Spinal cord (tissue), 10 donors: ENCODE results near the gene FREM2. TPM values are rescaled to one million over a fixed set of nuclear protein-coding genes. Genes with fewer than 3 reads are reported as not detected.

Experiments used
- DNase-seq, 6 donors: peaks; one replicate each; pipeline versions ENCODE4 v3.0.0 to v3.0.0-alpha.2; 2013 to 2015; ENCODE audit warnings: low spot score in 6 of 6, low read depth in 4 of 6
- H3K27ac ChIP-seq: one replicate; pipeline ENCODE4 v1.5.1; 2013; ENCODE audit warnings: low read depth, low read length, control low read depth
- H3K27me3 ChIP-seq: one replicate; pipeline ENCODE4 v1.6.1; 2013; ENCODE audit warnings: low read length; ENCODE audit not compliant: control insufficient read depth, insufficient read depth
- H3K36me3 ChIP-seq: one replicate; pipeline ENCODE4 v1.6.1; 2013; ENCODE audit warnings: low read length; ENCODE audit not compliant: control insufficient read depth, insufficient read depth
- H3K4me1 ChIP-seq: one replicate; pipeline ENCODE4 v1.6.1; 2013; ENCODE audit warnings: low read length; ENCODE audit not compliant: control insufficient read depth, insufficient read depth
- H3K4me3 ChIP-seq: one replicate; pipeline ENCODE4 v1.5.1; 2013; ENCODE audit warnings: low read depth, low read length, control low read depth
- H3K9me3 ChIP-seq: one replicate; pipeline ENCODE4 v1.6.1; 2013; ENCODE audit warnings: low read length; ENCODE audit not compliant: control insufficient read depth, insufficient read depth
- WGBS: methylation state at CpG from one replicate; pipeline ENCODE4 v1.1.5; 2013; ENCODE audit warnings: missing lambda C conversion rate; ENCODE audit not compliant: insufficient coverage; 5-methylcytosine and 5-hydroxymethylcytosine counted together
- polyA plus RNA-seq, 2 donors: library from polyadenylated mRNA; unstranded; fragments of 120-200 nt; gene quantifications; one replicate each; pipeline ENCODE4 v1.2.1, GENCODE V29; 2013; ENCODE audit not compliant: insufficient read length in 2 of 2
- total RNA-seq, 2 donors: library from RNA; depleted of rRNA in 1 of 2; stranded (reverse); fragments of 120-200 nt in 1 of 2; fragments of >200 nt in 1 of 2; gene quantifications; one replicate each; pipeline versions ENCODE4 v1.2.3 to v1.2.4, GENCODE V29; 2013 to 2014
- donor health status: healthy.

The FREM2 gene
- total and polyA plus RNA-seq, 4 donors = 2.7 to 16.0 (median 6.4) TPM

DNA sequence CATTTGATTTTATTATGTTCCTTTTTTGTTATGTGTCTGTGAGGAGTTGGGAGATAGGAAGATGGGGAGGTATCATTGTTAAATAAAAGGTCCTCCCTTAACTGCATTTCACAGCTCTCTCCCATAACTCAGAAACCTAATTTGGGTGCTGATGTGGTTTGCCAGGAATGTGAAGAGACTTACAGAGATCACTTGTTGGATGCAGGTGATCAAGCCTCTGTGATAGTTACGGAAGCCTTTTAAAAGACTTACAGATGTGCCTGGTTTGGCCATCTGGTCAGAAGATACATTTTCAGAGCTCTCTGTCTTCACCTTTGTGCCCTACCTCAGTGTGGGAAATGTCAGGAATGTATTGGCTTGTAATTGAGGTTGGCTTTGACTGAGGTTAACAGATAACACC lies 157.7 kb downstream of the FREM2 start:
- Histone ChIP-seq H3K9me3 (no peaks in the 10 kb centered on the region), H3K4me3 (no peak overlapping the region), H3K4me1 (no peaks in the 10 kb centered on the region), H3K27ac (no peak overlapping the region), H3K27me3 (no peaks in the 10 kb centered on the region), H3K36me3 (no peaks in the 10 kb centered on the region)
- no CpG with 5 or more reads among the region's 1 CpG for WGBS
- DNase-seq = no peak

DNA sequence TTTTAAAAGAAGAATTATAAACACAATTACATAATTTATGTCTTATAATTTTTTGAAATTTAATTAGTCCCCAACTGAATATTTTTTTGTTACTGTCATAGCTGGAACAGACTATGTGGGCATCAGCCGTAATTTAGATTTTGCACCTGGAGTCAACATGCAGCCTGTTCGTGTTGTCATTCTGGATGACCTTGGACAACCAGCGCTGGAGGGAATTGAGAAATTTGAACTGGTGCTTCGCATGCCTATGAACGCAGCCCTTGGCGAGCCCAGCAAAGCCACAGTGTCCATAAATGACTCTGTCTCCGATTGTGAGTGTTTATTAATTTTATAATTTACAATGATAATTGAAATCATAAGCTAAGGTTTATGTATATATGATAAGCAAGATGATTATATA lies 161.5 kb downstream of the FREM2 start:
- Histone ChIP-seq H3K9me3 (no peaks in the 10 kb centered on the region), H3K4me3 (no peak overlapping the region), H3K36me3 (no peaks in the 10 kb centered on the region), H3K4me1 (no peaks in the 10 kb centered on the region), H3K27ac (no peak overlapping the region), H3K27me3 (no peaks in the 10 kb centered on the region)
- no peak for DNase-seq
- 85% methylated on average over 4 of the region's 7 CpGs for WGBS

DNA sequence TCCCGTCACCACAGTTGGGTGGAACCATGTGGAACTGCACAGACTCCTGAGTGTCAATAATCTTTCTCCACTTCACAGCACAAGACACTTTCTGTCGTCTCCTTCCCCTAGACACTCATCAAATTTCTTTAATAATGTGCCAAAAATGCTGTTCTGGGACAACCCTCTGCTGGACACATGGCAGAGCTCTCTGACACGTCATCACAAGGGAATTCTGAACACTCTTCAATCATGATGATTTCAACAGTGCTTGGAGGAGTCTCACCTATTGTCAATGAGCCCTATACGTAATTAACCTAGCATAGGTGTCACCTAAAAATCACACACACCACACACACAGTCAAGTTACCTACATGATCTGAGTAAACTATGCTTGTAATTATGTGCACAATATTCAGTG lies 162.4 kb downstream of the FREM2 start:
- WGBS = 82% methylated on average over 2 of the region's 4 CpGs

DNA sequence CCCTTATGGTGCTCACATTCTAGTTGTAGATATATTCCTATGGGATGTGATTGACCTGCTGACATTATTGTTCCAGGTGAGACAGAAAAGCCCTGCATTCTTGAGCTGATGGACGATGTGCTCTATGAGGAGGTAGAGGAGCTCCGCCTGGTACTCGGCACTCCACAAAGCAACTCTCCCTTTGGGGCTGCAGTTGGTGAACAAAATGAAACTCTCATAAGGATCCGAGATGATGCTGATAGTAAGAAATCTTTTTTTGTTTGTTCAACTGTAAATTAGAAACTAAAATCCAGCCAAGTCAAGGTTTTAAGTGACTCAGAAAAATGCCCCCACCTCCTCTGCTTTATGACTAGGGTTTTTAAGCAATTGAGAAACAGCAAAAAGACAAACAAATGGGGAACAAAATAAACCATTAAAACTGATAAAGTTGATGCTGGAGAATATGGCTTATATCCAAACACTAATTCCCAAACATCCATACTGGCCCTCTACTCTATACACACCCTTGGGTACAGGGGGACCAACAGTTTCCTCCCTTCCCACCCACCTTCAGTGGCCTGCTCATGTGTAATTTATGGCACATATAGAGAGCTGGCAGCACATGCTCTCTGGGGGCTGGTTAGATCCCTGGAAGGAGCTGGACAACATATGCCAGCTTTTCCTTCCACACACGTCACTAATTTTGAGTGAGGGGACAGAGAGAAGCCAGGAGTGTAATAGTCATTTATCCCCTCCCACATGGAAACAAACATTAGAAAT lies 164.2 kb downstream of the FREM2 start:
- WGBS = 93% methylated on average over 2 of the region's 5 CpGs
- Histone ChIP-seq H3K27me3 (no peaks in the 10 kb centered on the region), H3K36me3 (no peaks in the 10 kb centered on the region), H3K4me1 (no peaks in the 10 kb centered on the region), H3K27ac (no peak overlapping the region), H3K4me3 (no peak overlapping the region), H3K9me3 (no peaks in the 10 kb centered on the region)
- DNase-seq = no peak

More for the DNA sequence above, 162.4 kb downstream of the FREM2 start:
- DNase-seq = no peak
- no peaks in the 10 kb centered on the region for H3K36me3 ChIP-seq
- no peaks in the 10 kb centered on the region for H3K27me3 ChIP-seq
- H3K9me3 ChIP-seq = no peaks in the 10 kb centered on the region
- H3K4me1 ChIP-seq = no peaks in the 10 kb centered on the region
- no peak overlapping the region for H3K4me3 ChIP-seq
- no peak overlapping the region for H3K27ac ChIP-seq

DNA sequence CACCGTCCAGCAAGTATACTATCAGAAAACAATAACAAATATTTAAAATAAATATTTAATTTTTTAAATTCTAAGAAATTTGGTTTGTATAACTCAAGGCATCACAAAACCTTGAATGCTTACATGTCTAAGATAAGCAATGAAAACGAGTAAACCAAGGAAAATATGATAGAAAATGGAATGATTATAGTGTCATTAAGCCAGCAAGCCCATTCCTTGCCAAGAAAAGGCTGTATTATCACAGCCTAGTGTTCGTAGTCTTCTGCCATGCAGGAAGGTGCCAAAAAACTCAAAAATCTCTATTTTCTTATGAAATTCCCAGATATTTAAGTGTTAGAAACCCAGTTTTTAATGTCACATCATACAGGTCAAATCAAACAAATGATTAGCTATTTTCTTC lies 167.3 kb downstream of the FREM2 start:
- H3K36me3 ChIP-seq = no peaks in the 10 kb centered on the region
- WGBS = 60% methylated on average over 1 of the region's 3 CpGs
- no peaks in the 10 kb centered on the region for H3K4me1 ChIP-seq
- H3K27me3 ChIP-seq = no peaks in the 10 kb centered on the region
- no peak overlapping the region for H3K4me3 ChIP-seq
- DNase-seq = no peak
- H3K27ac ChIP-seq = no peak overlapping the region
- no peaks in the 10 kb centered on the region for H3K9me3 ChIP-seq

DNA sequence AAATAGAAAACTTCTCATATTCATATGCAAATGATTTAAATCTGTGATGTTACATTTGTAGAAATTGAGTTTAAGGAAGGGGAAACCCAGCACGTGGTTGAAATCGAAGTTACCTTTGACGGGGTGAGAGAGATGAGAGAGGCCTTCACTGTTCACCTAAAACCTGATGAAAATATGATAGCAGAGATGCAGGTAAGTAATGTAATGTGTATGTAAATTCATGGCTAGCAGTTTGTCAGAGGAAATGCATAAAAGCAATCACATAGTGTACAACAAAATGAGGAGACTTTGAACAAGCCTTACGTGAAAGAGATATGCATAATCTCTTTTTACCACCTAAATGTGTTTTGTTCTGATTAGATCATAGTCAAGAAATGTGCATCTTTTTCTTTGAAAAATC lies 169.2 kb downstream of the FREM2 start:
- H3K4me1 ChIP-seq = no peaks in the 10 kb centered on the region
- WGBS = 90% methylated on average over 2 of the region's 4 CpGs
- no peaks in the 10 kb centered on the region for H3K9me3 ChIP-seq
- no peak overlapping the region for H3K27ac ChIP-seq
- no peaks in the 10 kb centered on the region for H3K36me3 ChIP-seq
- H3K4me3 ChIP-seq = no peak overlapping the region
- DNase-seq = no peak
- H3K27me3 ChIP-seq = no peaks in the 10 kb centered on the region

DNA sequence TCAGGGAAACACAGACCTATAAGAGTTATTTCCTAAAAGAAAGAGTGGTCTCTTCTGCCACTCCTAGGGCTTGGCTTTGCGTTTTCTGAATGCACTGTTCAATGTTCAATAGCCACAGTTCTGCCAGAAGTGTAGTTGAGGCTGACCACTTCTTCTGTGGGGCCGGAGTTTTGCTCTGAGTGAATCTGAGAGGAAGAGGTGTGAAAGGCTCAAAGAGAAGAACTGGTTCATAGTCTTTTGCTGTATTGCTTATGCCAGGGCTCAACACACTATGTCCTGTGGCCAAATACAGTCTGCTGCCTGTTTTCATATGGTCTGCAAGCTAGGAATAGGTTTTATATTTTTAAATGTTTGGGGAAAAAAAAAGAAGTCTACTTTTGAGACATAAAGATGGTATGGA lies 175.6 kb downstream of the FREM2 start:
- H3K4me1 ChIP-seq = no peaks in the 10 kb centered on the region
- H3K36me3 ChIP-seq = no peaks in the 10 kb centered on the region
- no peaks in the 10 kb centered on the region for H3K27me3 ChIP-seq
- H3K9me3 ChIP-seq = no peaks in the 10 kb centered on the region
- no peak overlapping the region for H3K4me3 ChIP-seq
- no peak for DNase-seq
- 100% methylated on average over 2 of the region's 2 CpGs for WGBS
- H3K27ac ChIP-seq = no peak overlapping the region

DNA sequence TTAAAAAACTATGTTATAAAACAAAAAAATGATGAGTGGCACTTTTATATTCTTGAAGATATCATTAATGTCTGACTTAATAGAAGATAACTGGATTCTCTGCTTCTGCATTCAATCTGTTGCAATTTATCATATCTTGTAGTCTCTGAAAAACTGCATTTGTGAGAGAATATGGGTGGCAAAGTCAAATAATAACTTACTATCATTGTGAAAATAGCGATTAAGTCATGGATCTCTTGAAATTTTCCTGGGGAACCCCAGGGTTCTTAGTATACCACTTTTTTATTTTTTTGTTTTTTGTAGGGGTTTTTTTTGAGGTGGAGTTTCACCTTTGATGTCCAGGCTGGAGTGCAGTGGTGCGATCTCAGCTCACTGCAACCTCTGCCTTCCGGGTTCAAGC lies 176.7 kb downstream of the FREM2 start:
- WGBS = no CpG with 5 or more reads among the region's 3 CpGs
- Histone ChIP-seq H3K9me3 (no peaks in the 10 kb centered on the region), H3K4me3 (no peak overlapping the region), H3K4me1 (no peaks in the 10 kb centered on the region), H3K27me3 (no peaks in the 10 kb centered on the region), H3K36me3 (no peaks in the 10 kb centered on the region), H3K27ac (no peak overlapping the region)
- DNase-seq = no peak

DNA sequence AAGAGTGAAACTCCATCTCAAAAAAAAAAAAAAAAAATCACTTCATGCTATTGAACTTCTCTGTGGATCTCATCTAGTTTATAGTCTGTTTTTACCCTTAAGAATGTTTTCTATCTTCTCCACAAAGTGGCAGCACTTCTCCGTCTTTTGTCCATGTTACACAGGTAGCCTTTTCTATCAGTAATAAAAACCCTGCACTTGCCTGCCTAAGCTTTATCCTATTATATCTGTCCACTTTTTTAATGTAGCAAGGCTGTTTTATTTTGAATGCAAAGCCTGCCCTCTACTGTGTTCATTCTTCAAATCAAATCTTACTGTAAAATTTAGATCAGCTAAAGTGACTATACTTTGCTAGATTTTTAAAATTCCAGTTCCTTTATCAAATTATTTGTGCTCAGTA lies 179.8 kb downstream of the FREM2 start:
- Histone ChIP-seq H3K36me3 (no peaks in the 10 kb centered on the region), H3K27me3 (no peaks in the 10 kb centered on the region), H3K27ac (no peak overlapping the region), H3K9me3 (no peaks in the 10 kb centered on the region), H3K4me3 (no peak overlapping the region), H3K4me1 (no peaks in the 10 kb centered on the region)
- no CpG with 5 or more reads among the region's 1 CpG for WGBS
- peak in 2 of 6 donors; percentile 25 to 56 for DNase-seq

DNA sequence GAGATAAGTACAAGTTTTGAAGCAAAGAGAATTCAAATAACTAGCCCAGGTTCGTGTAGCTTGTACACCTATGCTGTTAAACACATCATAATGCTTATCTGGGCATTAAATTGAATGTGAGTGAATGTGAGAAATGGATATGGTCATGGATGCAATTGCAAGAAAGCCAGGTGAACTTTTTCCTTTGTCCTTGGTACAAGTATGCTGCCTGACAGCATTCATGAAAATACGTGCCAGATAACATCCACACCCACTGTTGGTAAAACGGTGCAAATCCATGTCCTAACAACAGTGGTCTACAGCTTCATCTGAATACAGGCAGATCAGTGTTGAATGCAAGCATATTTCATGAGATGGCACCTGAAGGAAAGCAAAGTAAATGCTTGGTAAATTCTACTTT lies 181.5 kb downstream of the FREM2 start:
- no peak for DNase-seq
- 67% methylated on average over 2 of the region's 3 CpGs for WGBS
- Histone ChIP-seq H3K4me3 (no peak overlapping the region), H3K27ac (no peak overlapping the region), H3K36me3 (no peaks in the 10 kb centered on the region), H3K27me3 (no peaks in the 10 kb centered on the region), H3K9me3 (no peaks in the 10 kb centered on the region), H3K4me1 (no peaks in the 10 kb centered on the region)
